ENCODE measurements around the gene C16orf95.
A peak's percentile ranks its signal among the peaks of the same experiment; 100 is the strongest.

Gene C16orf95

DNA sequence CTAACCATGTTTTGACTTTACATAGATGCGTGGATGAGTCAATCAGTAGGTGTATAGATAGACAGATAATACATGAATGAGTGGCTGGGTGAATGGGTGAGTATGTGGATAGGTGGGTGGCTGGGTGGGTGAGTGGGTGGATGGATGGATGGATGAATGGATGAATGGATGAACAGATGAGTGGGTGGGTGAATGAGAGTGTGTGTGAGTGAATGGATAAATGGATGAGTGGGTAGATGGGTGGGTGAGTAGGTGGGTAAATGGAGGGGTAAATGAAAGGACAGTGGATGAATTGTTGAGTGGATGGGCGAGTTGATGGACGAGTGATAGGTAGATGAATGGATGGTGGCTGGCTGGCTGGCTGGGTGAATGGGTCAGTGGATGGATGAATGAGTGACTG, 23.2 kb downstream of the C16orf95 start:
- DNase-seq (ENCODE audit: insufficient read length, low spot score) (no peak), FAIRE-seq (no peak)
- TF ChIP-seq POLR2A (IDR thresholded peaks at IDR 0.05; ENCODE audit: low read depth, low read length) = no peak

GRCh38 chr16:87291944-87292343, 25.2 kb downstream of the C16orf95 start:
- DNase-seq (ENCODE audit: insufficient read length, low spot score) (no peak), FAIRE-seq (no peak)
- no peak for TF ChIP-seq POLR2A (IDR thresholded peaks at IDR 0.05; ENCODE audit: low read depth, low read length)

DNA sequence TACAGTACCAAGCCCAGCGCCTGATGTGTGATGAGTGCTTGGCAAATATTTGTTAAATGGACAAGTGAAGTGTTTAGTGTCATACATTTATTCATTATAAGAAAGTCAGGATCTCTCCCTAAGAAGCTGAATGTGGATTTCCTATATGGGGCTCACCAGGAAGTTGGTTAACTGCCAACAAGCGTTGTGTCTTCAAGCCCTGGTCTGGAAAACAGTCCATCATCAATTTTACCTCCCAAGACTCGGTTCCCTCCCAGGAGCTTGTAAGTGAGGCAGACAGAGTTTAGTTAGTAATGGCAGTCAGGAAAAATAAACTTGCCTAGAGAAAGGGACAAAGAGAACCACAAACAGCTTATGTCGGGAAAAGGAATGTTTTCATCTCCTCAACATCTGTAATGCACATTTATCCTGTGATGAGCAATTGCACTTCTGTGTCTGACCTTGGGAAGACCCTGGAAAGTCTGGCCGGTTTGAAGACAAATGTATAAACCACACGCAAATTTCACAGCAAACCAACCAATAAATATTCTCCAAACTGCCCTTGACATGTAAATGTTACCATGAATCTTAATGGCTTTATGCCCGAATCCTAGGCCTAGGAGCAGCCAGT, 28.3 kb downstream of the C16orf95 start:
- DNase-seq (ENCODE audit: insufficient read length, low spot score) (no peak), FAIRE-seq (no peak)
- no peak for TF ChIP-seq POLR2A (IDR thresholded peaks at IDR 0.05; ENCODE audit: low read depth, low read length)

- no peak for FAIRE-seq
- DNase-seq (ENCODE audit: insufficient read length, low spot score) = no peak
- TF ChIP-seq POLR2A (IDR thresholded peaks at IDR 0.05; ENCODE audit: low read depth, low read length) = no peak
Observed at GRCh38 chr16:87286839-87287626, 30.2 kb downstream of the C16orf95 start.

DNA sequence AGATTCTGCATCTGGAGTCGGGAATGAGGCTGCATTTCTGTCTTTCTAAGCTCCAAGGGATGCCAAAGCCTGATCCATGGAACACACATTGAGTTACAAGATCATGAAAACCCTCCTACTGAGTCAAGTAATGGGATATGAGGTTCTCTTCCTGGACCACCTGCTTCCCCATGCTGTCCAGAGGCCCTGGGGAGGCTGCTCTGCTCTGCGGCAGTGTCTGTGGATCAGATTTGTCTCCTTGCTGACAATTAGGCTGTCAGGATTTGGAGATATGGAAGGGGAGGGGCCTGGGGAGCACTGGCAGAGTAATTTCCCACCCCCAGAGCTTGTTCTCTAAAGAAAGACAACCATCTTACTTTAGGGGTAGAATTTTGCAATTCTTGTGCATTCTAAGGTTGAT, 33.0 kb downstream of the C16orf95 start:
- FAIRE-seq = no peak
- TF ChIP-seq POLR2A (IDR thresholded peaks at IDR 0.05; ENCODE audit: low read depth, low read length) = no peak
- DNase-seq (ENCODE audit: insufficient read length, low spot score) = no peak

- FAIRE-seq = no peak
- no peak for TF ChIP-seq POLR2A (IDR thresholded peaks at IDR 0.05; ENCODE audit: low read depth, low read length)
- no peak for DNase-seq (ENCODE audit: insufficient read length, low spot score)
Observed at GRCh38 chr16:87279094-87279658, 38.0 kb downstream of the C16orf95 start.

- peak; percentile 91 for DNase-seq (ENCODE audit: insufficient read length, low spot score)
- no peak for FAIRE-seq
- TF ChIP-seq POLR2A (IDR thresholded peaks at IDR 0.05; ENCODE audit: low read depth, low read length) = no peak
Observed at GRCh38 chr16:87278191-87279093, 38.8 kb downstream of the C16orf95 start.

DNA sequence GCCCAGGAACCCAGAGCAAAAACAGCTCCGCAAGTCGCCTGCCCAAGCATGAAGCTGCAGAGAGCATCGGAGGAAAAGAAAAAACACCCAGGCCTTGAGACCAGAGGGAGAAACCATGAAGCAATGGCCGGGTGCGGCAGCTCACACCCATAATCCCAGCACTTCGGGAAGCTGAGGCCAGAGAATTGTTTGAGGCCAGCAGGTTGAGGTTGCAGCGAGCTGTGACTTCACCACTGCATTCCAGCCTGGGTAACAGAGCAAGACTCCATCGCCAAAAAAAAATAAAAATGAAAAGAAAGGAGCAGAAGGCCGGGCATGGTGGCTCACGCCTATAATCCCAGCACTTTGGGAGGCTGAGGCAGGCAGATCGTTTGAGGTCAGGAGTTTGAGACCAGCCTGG, 40.3 kb downstream of the C16orf95 start:
- DNase-seq (ENCODE audit: insufficient read length, low spot score) (no peak), FAIRE-seq (no peak)
- no peak for TF ChIP-seq POLR2A (IDR thresholded peaks at IDR 0.05; ENCODE audit: low read depth, low read length)

DNA sequence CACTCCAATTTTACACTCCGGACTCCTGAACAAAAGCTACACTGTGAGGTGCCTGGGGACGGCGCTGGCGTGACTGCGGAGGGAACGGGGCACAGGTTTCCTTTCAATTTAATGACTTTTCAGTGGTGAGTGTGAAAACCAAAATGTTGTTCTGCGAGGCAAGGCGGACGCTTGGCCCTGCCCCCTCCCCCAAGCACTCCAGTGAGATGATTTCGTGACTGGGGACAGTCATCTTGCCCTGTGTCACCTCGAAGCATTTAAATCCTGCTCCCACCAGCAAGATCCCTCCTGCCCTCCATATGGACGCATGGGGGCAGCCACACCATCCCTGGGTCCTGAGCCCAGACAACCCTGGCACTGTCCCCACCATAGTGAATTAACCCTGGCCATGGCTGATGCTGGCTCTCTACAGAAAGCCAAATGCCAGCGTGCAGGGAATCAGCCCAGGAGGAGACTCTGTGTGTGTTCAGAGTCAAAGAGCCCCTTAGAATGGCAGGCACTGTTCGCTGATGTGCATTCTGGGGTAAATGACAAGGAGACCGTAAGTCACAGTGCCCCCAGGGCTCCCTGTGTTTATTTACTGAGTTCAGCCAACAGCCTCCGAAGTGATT, 41.0 kb downstream of the C16orf95 start:
- TF ChIP-seq POLR2A (IDR thresholded peaks at IDR 0.05; ENCODE audit: low read depth, low read length) = no peak
- FAIRE-seq (no peak), DNase-seq (ENCODE audit: insufficient read length, low spot score) (no peak)

DNA sequence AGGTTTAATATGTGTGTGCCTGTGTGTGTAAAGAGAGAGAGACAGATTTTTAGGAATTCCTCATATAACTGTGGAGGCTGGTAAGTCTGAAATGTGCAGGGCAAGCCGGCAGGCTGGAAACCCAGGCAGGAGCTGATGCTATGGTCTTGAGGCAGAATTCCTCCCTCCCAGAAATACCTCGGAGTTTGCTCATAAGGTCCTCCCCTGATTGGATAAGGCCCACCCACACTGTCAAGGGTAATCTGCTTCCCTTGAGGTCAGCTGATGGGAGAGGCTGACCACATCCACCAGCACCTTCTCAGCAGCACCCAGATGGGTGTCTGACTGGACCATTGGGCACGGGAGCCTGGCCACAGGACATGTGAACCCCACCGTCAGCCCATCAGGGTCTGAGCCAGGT, 42.4 kb downstream of the C16orf95 start:
- FAIRE-seq = no peak
- DNase-seq (ENCODE audit: insufficient read length, low spot score) = no peak
- TF ChIP-seq POLR2A (IDR thresholded peaks at IDR 0.05; ENCODE audit: low read depth, low read length) = no peak

GRCh38 chr16:87273471-87274030, 43.6 kb downstream of the C16orf95 start:
- TF ChIP-seq POLR2A (IDR thresholded peaks at IDR 0.05; ENCODE audit: low read depth, low read length) = no peak
- DNase-seq (ENCODE audit: insufficient read length, low spot score) (no peak), FAIRE-seq (no peak)

- DNase-seq (ENCODE audit: insufficient read length, low spot score) (no peak), FAIRE-seq (no peak)
- no peak for TF ChIP-seq POLR2A (IDR thresholded peaks at IDR 0.05; ENCODE audit: low read depth, low read length)
Observed at GRCh38 chr16:87271256-87271655, 45.9 kb downstream of the C16orf95 start.

DNA sequence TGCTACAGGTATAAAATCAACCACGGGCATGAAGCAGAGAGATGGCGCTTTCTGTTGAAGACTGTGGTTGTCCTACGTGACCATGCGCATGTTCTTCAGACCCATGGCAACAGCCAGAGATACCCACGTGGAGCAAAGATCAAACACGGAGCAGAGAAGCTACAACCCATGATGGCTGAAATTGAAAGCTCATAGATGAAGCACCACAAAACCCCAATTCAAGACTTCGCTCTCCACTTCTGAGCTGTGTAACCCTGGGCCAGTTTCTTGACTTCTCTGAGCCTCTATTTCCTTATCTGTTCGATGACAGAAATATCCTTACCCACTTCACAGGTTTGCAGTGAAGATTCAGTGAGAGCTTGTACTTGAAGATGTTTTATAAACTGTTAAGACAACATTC, 49.6 kb downstream of the C16orf95 start:
- TF ChIP-seq POLR2A (IDR thresholded peaks at IDR 0.05; ENCODE audit: low read depth, low read length) = no peak
- DNase-seq (ENCODE audit: insufficient read length, low spot score) (no peak), FAIRE-seq (no peak)
